ENCODE data around the gene DSCAM.

DNA sequence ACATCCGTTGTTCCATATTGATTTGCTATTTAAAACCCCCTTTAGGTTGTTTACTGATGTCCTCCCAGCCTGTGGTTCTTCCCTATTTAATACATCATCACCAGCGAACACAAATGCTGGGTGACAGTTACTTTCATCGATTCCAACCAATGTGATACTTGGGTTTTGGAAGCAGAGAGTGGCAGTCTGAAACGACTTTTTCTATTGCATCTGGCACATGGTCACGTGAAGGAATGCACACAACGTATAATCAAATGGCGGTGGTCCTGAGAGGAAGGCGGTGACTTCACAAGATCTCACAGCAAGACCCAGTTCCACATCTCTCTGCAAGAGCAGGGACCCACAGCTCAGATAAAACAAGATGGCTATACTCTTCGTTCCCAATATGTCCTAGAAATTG lies 213.9 kb downstream of the DSCAM start:
- no peak for TF ChIP-seq POLR2A (IDR thresholded peaks at IDR 0.05)
- TF ChIP-seq, protein P1, sequence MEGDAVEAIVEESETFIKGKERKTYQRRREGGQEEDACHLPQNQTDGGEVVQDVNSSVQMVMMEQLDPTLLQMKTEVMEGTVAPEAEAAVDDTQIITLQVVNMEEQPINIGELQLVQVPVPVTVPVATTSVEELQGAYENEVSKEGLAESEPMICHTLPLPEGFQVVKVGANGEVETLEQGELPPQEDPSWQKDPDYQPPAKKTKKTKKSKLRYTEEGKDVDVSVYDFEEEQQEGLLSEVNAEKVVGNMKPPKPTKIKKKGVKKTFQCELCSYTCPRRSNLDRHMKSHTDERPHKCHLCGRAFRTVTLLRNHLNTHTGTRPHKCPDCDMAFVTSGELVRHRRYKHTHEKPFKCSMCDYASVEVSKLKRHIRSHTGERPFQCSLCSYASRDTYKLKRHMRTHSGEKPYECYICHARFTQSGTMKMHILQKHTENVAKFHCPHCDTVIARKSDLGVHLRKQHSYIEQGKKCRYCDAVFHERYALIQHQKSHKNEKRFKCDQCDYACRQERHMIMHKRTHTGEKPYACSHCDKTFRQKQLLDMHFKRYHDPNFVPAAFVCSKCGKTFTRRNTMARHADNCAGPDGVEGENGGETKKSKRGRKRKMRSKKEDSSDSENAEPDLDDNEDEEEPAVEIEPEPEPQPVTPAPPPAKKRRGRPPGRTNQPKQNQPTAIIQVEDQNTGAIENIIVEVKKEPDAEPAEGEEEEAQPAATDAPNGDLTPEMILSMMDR (IDR thresholded peaks at IDR 0.05): no peak
